ENCODE measurements around the gene PTPN6. TPM values are rescaled to one million over a fixed set of nuclear protein-coding genes. Genes with fewer than 3 reads are reported as not detected.
A peak's percentile ranks its signal among the peaks of the same experiment; 100 is the strongest.

Gene PTPN6
- total and polyA plus RNA-seq, 2 of the 13 experiments (the other 11 are each of a cell fraction or from before 2014, with no cell fraction given): 10.5 to 10.6 TPM

DNA sequence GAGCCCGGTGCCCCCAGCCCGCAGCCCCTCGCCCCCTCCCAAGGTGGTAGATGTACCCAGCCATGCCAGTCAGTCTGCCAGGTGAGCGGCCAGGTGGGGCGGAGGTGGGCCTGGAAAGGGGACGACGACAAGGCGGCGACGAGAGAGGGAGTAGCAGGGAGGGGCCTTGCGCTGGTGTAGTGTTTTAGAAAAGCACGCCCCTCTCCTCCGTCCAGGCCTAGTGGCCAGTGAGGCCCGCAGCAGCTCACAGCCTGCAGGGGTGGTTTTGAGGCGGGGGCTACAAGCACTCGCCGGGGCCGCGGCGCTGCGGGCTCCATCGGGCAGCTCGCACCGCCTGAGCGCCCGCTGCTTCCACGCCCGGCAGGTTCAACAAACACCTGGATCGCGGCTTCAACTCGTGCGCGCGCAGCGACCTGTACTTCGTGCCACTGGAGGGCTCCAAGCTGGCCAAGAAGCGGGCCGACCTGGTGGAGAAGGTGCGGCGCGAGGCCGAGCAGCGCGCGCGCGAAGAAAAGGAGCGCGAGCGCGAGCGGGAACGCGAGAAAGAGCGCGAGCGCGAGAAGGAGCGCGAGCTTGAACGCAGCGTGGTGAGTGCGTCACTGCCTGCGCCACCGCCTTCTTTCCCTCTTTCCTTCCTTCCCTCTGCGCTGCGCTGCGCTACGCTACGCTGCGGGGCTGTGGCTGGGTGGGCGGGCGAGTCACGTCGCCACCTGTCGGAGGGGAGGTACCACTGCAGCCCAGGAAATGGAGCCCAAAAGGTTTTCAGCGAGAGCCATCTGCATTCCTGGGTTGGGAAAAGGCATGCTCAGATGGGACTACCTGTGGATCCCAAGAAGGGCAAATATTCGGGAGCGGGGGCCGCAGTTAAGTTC is 13.4 kb upstream of the PTPN6 start (continued):
- TF ChIP-seq ZNF354B (CRISPR knock-in tag; IDR thresholded peaks at IDR 0.05) (no peak), HMG20A (CRISPR knock-in tag; IDR thresholded peaks at IDR 0.05; ENCODE audit: borderline replicate concordance) (no peak), ZBTB7B (CRISPR knock-in tag; IDR thresholded peaks at IDR 0.05) (peak; percentile 82; the same call in 1 of the 2 replicates), ZNF263 (CRISPR knock-in tag; IDR thresholded peaks at IDR 0.05) (0 out of 2 replicates have a peak, but pooled peaks have one; percentile 35), E2F5 (CRISPR knock-in tag; conservative IDR thresholded peaks at IDR 0.05) (peak; percentile 85), THYN1 (CRISPR knock-in tag; IDR thresholded peaks at IDR 0.05; ENCODE audit: borderline replicate concordance, low read depth) (0 out of 2 replicates have a peak, but pooled peaks have one; percentile 47), ZBTB26 (CRISPR knock-in tag; IDR thresholded peaks at IDR 0.05; ENCODE audit: borderline replicate concordance) (peak; percentile 67; the same call in 1 of the 2 replicates), TEF (CRISPR knock-in tag; IDR thresholded peaks at IDR 0.05) (no peak; the same call in 1 of the 2 replicates), GABPB1 (CRISPR knock-in tag; IDR thresholded peaks at IDR 0.05) (peak; percentile 96), ERF (CRISPR knock-in tag; IDR thresholded peaks at IDR 0.05) (peak; percentile 94), GATA4 (IDR thresholded peaks at IDR 0.05; ENCODE audit: borderline replicate concordance, low read depth) (peak; percentile 55; the same call in 1 of the 2 replicates), ONECUT2 (CRISPR knock-in tag; IDR thresholded peaks at IDR 0.05) (no peak), ZNF574 (CRISPR knock-in tag; IDR thresholded peaks at IDR 0.05) (peak; percentile 99), HIC2 (CRISPR knock-in tag; IDR thresholded peaks at IDR 0.05; ENCODE audit: low read depth) (no peak), ATF1 (CRISPR knock-in tag; IDR thresholded peaks at IDR 0.05) (peak; percentile 93), SMYD3 (CRISPR knock-in tag; IDR thresholded peaks at IDR 0.05) (peak; percentile 88; the same call in 1 of the 2 replicates), RAD21 (CRISPR knock-in tag; IDR thresholded peaks at IDR 0.05) (peak; percentile 66; the same call in 1 of the 2 replicates), CTCF (CRISPR knock-in tag; IDR thresholded peaks at IDR 0.05) (peak; percentile 99), ZFP82 (CRISPR knock-in tag; IDR thresholded peaks at IDR 0.05; ENCODE audit: borderline replicate concordance) (no peak; the same call in 1 of the 2 replicates)
